GM18907 (cell line): ENCODE data around the gene CCDC146.

Experiments
- ATAC-seq: cut with Tn5 transposase; IDR thresholded peaks from one replicate; pipeline ENCODE4 v1.9.1; 2021; ENCODE audit warnings: mild to moderate bottlenecking, moderate library complexity; ENCODE audit not compliant: unreplicated experiment

CCDC146 gene

GRCh38 chr7:77282897-77283296 lies 160.5 kb downstream of the CCDC146 start:
- no peak for ATAC-seq

- ATAC-seq = no peak
Measured at GRCh38 chr7:77284005-77284404, 161.6 kb downstream of the CCDC146 start.

DNA sequence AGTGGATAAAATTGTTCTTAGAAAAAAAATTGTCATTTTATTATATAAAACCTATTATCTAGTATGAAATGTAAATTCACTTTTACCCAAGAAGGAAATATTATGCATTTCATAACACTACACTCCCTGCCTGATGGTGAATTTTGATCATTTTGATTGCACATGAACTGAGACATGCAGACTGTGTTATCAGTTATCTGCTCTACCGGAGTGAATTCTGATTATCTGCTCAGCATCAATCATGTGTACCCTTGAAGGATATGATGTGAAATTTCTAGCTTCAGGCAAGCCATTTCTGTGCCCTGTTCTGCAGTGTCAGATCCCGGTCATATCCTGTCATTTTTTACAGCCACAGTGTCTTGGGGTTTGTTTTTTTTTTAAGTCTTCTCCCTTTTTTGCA lies 162.2 kb downstream of the CCDC146 start:
- ATAC-seq = no peak

- no peak for ATAC-seq
Measured at GRCh38 chr7:77288676-77289320, 166.4 kb downstream of the CCDC146 start.

DNA sequence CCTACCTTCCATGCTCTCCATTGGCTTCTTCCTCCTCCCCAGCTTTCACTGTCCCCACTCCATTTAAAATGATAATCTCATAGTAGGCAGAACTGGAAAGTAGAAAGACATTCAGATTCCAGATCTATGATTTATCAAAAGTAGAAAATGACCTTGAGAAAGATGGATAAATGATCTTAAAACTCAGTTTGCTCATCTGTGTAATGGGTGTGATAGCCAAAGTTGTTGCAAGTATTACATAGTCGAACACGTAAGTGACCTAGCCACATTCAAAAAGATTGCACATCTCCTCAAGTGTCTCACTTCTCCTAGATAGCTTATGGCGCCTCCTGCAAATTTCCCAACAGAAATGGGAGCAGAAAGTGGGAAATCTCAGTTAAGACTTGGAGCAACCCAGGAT lies 167.0 kb downstream of the CCDC146 start:
- no peak for ATAC-seq

GRCh38 chr7:77290425-77290824 lies 168.0 kb downstream of the CCDC146 start:
- ATAC-seq = no peak

DNA sequence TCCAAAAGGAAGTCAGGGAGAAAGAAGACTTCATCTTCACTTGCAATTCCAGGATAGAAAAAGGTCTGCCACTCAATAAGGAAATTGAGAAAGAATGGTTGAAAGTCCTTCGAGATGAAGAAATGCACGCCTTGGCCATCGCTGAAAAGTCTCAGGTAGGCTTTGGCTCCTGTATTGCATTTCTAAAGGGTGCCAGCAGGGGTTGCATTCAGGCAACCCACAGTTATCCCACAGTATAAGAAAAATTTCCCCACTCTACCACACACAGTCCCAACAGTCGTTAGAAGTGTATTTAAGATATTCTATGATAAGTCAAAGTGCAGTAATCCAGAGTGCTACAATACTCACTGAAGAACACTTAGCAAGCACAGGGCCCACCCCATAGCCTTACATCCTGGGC lies 170.6 kb downstream of the CCDC146 start:
- no peak for ATAC-seq

GRCh38 chr7:77295549-77295948 lies 173.1 kb downstream of the CCDC146 start:
- ATAC-seq = no peak

DNA sequence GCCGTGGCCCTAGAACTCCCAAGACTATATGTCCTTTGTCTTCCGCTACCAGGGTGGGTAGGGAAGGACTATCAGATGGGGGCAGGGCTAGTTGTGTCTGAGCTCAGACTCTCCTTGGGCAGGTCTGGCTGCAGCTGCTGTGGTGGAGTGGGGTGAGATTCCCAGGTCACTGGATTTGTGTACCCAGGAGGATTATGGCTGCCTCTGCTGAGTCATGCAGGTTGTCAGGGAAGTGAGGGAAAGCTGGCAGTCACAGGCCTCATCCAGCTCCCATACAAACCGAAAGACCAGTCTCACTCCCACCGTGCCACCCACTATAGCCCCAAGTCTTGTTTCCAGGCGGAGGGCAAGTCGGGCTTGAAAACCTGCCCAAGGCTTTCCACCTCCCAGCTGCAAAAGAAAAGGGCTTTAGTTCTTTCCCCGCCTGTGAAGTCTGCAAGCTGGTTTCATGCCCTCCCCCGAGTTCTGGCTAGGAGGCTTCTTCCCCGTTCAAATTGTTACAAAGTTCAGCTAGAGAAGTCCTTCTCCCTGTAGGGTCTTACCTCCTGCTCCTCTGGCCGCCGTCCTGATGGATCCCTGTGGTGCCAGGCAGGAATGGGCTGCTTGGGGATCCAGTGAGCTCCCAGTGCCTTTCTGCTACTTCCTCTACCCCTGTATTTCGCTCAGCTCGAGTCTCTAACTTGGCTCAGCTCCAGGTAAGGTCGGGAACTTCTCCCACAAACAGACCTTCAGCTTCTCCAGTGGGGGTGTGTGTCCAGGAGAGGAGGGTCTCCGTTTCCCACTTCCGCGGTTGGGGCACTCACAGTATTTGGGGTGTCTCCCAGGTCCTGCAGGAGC lies 184.0 kb downstream of the CCDC146 start:
- ATAC-seq = no peak

DNA sequence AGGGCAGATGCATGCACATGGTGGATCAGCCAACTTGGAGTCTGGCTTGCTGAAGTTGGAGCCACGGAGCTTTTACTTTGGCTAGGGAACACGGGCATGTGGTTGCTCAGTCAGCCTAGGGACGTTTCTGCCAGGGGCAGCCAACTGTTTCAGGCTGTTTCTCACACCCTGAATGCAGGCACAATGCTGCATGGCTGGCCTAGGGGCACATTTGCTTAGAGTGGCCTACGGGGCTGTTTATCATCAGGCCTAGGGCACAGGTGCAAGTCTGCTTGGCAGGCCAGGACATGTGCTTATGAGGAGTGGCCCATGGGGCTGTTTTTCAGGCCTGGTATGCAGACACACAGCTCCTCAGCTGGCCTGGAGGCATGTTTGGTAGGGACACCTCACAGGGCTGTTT lies 186.4 kb downstream of the CCDC146 start:
- no peak for ATAC-seq

DNA sequence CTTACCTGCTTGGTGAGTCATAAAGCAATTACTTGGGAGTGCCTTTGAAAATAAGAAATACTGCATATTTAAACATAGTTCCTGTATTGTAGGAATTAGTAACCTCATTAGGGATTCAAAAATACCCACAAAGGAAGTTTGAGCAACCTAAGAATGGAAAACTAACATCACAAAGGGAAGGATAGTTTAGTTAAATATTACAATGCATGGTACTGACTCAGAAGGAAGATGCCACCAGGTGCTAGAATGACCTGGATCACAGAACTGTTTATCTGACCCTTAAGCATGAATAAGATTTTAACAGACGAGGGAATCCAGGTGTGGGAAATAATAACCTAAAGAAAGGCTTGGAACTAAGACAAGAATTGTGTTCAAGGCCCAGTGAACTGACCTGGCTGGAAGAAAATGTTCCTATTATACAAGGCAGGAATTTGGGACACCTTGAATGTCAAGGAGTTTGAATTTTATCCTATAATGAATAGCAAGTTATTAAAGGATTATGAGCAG lies 187.4 kb downstream of the CCDC146 start:
- no peak for ATAC-seq

GRCh38 chr7:77310982-77311381 lies 188.6 kb downstream of the CCDC146 start:
- ATAC-seq = no peak

GRCh38 chr7:77313085-77313484 lies 190.7 kb downstream of the CCDC146 start:
- ATAC-seq = no peak

DNA sequence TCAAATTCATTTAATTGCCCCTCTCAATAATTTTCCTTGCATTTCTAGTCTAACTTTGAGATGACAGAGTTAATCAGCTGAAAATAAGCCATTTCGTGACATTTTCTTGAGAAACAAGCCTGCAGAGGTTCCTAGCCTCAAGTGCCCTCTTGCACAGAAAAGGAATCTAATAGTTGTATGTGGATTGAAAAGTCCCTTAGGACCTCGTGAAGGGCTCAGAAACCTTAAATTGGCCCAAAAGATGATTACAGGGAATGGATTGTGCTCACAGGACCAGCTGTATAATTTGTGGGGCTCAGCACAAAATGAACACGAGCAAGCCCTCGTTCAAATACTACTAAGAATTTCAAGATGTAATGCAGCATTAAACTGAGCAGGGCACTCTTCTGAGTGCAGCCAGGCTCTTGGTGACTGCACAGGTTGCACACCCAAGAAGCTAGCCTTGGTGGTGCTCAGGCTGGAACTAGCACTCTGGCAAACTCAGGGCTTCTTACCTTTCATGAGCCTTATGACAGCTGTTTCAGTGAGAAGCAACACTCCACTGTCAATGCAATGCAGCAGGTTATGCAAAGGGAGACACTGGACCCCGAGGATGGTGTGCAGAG lies 191.6 kb downstream of the CCDC146 start:
- no peak for ATAC-seq

DNA sequence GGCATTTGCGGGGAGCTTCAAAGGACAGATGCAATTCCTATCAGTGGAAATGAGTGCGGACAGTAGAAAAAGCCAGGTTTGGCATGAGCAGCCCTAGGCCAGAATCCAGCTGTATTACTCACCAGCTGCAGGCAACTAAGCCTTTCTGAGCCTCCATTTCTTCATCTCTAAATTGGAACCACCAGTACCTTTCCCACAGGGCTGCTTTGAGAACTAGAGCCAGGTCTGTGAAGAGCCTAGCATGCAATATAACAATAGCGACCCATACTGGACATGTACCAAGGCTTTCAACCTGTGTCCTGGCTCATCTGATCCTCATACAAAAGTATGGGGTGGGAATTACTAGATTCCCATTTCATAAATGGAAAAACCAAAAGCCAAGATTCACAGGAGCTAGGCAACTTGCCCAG lies 192.8 kb downstream of the CCDC146 start:
- no peak for ATAC-seq

DNA sequence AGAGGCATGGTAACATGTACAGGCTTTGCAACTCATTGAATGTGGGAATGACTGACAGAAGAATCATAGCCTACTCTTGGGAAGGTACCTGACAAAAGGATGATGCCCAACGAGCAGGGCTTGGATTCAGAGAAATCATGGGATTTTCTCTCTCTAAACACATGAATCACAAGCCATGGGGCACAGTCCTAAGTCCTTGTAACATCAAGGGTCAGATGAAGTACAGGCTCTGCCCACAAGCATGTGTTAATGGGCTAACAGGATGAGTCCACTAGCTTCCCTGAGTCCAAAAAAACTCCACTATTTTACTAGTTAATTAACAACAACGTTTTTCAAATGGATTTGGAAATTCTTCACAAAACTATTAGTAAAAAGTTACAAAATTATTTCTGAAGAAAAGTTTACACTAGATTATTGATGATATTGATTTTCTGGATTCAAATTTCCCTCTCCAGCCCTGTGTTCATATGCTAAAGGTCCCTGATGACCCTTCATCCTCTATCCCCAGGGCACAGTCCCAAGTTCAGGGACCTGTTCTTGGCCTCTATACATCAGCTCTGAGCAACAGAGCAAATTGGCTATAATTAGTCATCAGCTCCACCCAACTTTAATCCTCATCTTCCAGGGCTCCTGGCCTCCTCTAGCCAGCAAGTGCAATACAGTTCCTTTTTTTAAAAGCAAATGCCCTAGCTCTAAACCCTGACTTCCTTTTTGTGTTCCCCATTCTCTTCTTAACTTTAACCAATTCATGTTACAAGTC lies 194.0 kb downstream of the CCDC146 start:
- no peak for ATAC-seq

- no peak for ATAC-seq
Measured at GRCh38 chr7:77318019-77318418, 195.6 kb downstream of the CCDC146 start.

DNA sequence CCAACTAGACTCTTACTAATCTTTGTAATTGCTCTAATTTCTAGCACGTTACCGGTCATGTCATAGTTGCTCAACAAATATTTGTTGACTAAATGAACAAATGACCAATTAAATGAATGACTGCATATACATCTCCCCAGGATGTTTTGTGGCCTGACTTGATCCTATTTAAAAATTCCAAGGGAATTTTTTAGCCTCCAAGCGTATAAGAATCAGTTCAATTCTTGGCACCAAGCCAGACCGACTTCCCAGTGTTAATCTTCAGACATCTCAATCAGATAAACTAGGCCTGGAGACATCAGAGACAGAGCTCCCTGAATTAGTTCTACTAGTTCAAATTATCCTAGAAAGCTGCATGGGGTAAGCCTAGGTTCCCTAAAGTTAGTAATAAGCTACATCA lies 197.7 kb downstream of the CCDC146 start:
- ATAC-seq = no peak

DNA sequence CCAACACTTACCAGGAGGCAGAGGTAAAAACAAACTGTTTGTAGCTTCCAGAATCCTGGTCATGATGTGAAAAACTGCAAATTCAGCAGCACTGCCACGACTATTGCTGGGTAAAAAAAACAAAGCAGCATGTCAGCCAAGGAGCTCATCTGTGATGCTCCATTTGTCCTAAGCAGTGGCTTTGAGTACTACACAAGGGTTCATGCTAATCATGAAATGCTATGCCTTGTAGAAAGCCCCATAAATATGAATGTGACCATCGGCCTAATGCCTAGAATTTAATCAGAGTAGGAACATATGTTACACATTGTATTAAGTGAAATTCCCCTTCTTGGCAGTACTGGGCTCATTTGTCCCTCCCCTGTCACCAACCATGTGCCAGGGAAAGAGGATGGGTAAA lies 198.3 kb downstream of the CCDC146 start:
- no peak for ATAC-seq

GRCh38 chr7:77321300-77321699 lies 198.9 kb downstream of the CCDC146 start:
- ATAC-seq = no peak

DNA sequence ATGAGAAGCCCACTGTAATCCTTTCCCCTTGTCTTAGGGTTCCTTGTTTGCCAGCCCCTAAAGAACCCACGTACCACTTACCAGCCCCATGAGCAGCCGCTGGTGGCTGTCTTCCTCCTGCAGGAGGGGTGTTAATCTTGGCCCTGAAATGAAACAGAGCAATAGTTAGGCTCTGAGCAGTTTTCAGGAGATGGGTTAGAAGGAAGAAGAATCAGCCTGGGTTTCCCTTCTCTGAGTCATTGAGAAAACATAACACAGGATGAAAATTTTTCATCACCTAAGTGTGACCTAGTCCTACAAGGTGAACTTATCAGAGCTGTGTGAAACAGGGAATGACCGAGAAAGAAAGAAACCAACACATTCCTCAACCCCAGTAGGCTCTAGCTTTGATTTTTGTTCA lies 203.7 kb downstream of the CCDC146 start:
- ATAC-seq = no peak
